ENCODE data around the gene TAS2R3.
"Not testable (repeated sequence)": the region's sequence is repeated elsewhere in the genome, so short reads cannot be mapped to it uniquely, and the experiment has no call there.

Gene TAS2R3, protein sequence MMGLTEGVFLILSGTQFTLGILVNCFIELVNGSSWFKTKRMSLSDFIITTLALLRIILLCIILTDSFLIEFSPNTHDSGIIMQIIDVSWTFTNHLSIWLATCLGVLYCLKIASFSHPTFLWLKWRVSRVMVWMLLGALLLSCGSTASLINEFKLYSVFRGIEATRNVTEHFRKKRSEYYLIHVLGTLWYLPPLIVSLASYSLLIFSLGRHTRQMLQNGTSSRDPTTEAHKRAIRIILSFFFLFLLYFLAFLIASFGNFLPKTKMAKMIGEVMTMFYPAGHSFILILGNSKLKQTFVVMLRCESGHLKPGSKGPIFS

GRCh38 chr7:141763797-141764196 is at the start of gene TAS2R3:
TAS2R3 (plus strand) TSS chr7:141764097; CDS start chr7:141764159, 62 bp downstream.
- no peak for DNase-seq

DNA sequence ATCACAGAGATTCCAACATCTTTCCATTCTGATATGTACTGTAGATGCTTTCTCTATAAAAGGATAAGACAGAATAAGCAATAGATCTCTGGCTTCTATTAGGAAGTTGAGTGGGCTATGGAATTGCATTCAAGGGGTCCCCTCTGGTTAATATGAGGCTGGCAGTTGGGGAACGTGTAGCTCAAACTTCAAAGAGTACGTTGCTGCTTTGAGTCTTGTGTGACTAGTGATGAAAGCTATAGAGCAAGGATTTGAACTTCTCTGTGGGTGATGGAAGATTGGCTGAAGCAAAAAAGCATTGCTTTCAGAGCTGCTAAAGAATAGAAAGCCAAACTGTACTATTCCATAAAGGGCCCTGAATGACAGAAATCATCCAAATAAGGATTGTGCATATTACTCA is 49.3 kb upstream of the TAS2R3 start:
- no peak for DNase-seq

DNA sequence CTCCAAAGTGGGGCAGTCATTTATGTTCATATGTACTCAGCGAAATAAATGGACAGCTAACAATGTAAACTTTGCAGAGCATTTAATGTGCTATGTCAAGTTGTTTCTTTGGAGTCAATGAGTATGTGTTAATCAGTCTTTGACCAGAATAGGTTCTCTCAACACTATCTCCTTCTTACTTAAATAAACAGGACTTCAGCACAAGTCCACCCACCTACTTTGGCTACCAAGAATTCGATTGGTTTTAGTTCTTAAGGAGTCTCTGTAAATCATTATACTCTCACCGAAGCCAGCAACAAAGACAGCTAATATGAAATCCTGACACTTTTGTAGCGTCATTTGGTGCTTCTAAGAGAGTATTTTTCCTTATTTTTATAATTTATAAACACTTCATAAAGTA is 48.9 kb upstream of the TAS2R3 start:
- no peak for DNase-seq

DNA sequence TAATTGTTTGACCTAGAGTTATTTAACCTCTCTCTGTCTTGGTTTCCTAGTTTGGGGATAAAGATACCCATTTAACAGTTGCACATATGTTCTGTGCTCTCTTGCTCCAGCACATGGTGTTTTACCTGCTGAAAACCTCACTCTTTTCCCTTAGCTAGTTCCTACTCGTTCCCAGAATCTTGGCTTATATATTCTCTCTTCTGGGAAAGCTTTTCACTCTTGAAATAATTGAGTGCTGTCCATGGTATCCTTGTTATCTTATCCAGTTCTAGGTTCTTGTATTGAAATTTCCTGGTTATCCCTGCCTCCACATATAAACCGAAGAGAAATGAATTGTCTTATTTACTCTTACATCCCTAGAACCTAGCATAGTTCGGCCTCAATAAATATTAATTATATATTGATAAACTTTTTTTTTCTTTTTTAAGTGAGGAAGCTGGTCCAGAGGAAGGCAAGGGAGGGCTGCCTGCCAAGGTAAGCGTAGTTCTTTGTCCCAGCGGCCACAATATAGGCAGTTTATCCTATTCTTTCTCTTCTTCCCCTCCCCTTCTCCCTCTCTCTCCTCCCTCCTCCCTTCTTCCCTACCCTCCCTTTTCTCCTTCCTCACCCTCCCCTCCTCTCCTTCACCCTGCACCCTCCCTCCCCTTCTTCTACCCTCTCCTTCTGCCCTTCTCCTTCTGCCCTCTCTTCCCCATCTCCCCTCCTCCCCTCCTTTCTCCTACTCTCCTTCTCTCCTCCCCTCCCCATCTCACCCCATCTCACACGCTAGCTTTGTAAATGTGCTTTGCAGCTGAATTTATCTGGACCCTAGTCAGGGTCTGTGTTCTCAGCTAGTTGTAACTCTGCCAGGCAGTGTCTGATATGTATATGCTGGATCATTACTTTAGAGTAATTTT is 47.9 kb upstream of the TAS2R3 start:
- no peak for DNase-seq

DNA sequence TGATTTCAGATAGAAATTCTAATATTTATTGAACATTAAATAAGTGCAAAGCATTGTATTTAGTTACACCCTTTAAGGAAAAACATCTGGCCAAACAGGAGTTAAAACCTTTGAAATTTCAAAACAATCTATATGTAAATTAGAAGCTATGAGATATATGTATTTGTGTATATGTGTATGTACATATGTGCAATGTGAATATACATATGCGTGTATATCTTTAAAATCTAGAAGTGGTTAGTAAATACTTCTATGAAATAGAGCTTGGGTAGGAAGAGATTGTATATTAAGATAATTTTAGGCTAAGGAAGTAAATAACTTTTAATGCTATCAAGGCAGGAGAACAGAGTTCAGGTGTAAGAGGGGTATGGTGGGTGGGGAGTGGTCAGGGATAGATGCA is 46.4 kb upstream of the TAS2R3 start:
- no peak for DNase-seq

DNA sequence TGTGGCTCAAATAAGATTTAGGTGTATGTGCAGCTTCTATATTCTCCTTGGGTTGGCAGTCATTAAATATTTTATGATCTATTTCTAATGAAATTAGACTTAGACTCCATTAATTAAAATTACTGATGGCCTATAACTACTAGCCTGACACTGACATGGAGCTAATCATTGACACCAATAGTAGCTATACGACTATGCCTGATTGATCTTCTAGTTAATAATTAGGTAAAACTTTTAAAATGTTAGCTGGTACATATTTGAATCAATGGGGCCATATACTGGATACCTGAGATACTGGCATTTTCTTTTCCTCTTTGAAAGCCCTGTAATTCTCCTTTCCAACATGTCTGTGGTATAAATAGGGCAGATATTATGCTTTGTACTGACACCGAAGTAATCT is 41.4 kb upstream of the TAS2R3 start:
- no peak for DNase-seq

- DNase-seq: no peak
Measured at GRCh38 chr7:141729020-141729419, 34.9 kb upstream of the TAS2R3 start.

GRCh38 chr7:141731476-141732149 is 32.3 kb upstream of the TAS2R3 start:
- no peak for DNase-seq

GRCh38 chr7:141737118-141737835 is 26.6 kb upstream of the TAS2R3 start:
- no peak for DNase-seq

DNA sequence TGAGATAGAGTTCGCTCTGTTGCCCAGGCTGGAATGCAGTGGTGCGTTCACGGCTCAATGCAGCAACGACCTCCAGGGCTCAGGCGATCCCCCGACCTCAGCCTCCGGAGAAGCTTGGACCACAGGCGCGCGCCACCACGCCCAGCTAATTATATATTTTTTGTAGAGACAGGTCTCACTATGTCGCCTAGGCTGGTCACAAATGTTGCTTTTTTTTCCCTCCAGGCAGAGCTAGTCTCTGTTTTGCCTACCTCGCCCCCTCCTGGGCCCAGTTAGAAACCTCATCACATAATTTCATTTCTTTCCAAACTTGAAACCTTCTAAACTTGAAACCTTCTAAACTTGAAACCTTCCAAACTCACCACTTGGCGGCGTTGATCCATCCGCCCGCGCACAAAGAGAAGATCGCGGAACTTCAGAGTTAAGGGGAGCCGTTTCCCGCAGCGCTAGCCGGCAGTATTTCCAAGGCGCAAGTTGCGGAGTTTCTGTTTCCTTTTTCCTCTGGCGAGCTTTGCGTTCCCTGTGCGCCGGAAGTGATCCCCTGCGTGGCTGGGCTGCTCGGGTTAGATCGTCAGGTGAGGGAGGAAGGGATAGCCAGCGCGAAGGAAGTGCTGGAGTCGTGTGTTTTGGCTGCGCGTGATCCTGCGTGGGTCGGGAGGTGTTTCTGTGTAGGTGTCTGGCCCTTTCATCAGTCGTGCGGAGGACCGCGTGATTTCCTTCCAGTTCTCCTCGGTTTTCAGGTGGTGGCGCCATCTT is 25.9 kb upstream of the TAS2R3 start, which contains the start of gene SSBP1:
TSS of gene SSBP1 (plus strand) at position 523 of the 756 bp plus-strand sequence. CDS start 809 bp downstream, outside the sequence.
- DNase-seq: peak; percentile 87

GRCh38 chr7:141738592-141739013 is 25.3 kb upstream of the TAS2R3 start:
- no peak for DNase-seq

GRCh38 chr7:141739250-141739649 is 24.6 kb upstream of the TAS2R3 start:
- DNase-seq: no peak

GRCh38 chr7:141742229-141742628 is 21.7 kb upstream of the TAS2R3 start:
- DNase-seq: no peak

- no peak for DNase-seq
Measured at GRCh38 chr7:141744131-141744530, 19.8 kb upstream of the TAS2R3 start.

- DNase-seq: no peak
Measured at GRCh38 chr7:141748396-141748795, 15.5 kb upstream of the TAS2R3 start.

GRCh38 chr7:141751904-141752303 is 12.0 kb upstream of the TAS2R3 start:
- DNase-seq: not testable (repeated sequence)

- no peak for DNase-seq
Measured at GRCh38 chr7:141752634-141753033, 11.3 kb upstream of the TAS2R3 start.

GRCh38 chr7:141754939-141755338 is 9.0 kb upstream of the TAS2R3 start:
- no peak for DNase-seq

DNA sequence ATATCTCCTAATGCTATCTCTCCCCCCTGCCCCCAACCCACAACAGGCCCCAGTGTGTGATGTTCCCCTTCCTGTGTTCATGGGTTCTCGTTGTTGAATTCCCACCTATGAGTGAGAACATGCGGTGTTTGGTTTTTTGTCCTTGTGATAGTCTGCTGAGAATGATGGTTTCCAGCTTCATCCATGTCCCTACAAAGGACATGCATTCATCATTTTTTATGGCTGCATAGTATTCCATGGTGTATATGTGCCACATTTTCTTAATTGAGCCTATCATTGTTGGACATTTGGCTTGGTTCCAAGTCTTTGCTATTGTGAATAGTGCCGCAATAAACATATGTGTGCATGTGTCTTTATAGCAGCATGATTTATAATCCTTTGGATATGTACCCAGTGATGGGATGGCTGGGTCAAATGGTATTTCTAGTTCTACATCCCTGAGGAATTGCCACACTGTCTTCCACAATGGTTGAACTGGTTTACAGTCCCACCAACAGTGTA is 6.2 kb downstream of the TAS2R3 start:
- DNase-seq: not testable (repeated sequence)

- no peak for DNase-seq
Measured at GRCh38 chr7:141776374-141776773, 12.5 kb downstream of the TAS2R3 start, which contains the start of gene TAS2R4. TAS2R4 (plus strand) TSS chr7:141776674; CDS start chr7:141778489, 1,815 bp downstream.

Data from activated CD4-positive, alpha-beta T cell treated with anti-CD3 and anti-CD28 coated beads, Interleukin-2, amount 50 U/mL, for 1 hour (primary cell).